Measurements from ENCODE around the gene RNU6-8. TPM values are rescaled to one million over a fixed set of nuclear protein-coding genes. Genes with fewer than 3 reads are reported as not detected.

The RNU6-8 gene
- total RNA-seq, 4 donors from 2014 or later: not detected

DNA sequence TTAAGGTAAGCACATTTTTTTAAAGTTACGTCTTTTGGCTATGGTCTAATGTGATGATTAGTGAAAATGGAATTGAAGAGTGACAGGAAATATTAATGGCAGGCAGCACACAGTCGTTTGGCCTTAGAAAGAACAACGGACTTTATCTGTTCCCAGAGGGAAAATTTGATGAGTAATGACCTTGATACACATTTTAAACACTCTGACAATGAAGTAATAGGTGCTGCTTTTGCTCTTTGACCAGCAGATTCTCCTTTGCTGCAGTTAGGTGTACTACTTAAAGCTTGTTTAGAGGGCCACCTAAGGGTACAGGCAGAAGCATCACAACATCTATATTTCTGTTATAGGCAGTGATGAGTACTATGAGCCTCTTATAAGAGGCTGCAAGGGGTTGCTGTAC, 27.1 kb upstream of the RNU6-8 start:
- Histone ChIP-seq H3K4me1 (peaks cover 0 to 12% (median 11%) of the 10 kb centered on the region in 3 donors), H3K9me3 (no peaks in the 10 kb centered on the region), H3K27ac (no peak overlapping the region), H3K36me3 (no peaks in the 10 kb centered on the region), H3K27me3 (no peaks in the 10 kb centered on the region), H3K4me3 (no peak overlapping the region)
- WGBS, 2 donors: 14 to 25% methylated on average over 3 of the region's 3 CpGs
- TF ChIP-seq POLR2A (IDR thresholded peaks at IDR 0.05): no peak
- TF ChIP-seq, protein P1, sequence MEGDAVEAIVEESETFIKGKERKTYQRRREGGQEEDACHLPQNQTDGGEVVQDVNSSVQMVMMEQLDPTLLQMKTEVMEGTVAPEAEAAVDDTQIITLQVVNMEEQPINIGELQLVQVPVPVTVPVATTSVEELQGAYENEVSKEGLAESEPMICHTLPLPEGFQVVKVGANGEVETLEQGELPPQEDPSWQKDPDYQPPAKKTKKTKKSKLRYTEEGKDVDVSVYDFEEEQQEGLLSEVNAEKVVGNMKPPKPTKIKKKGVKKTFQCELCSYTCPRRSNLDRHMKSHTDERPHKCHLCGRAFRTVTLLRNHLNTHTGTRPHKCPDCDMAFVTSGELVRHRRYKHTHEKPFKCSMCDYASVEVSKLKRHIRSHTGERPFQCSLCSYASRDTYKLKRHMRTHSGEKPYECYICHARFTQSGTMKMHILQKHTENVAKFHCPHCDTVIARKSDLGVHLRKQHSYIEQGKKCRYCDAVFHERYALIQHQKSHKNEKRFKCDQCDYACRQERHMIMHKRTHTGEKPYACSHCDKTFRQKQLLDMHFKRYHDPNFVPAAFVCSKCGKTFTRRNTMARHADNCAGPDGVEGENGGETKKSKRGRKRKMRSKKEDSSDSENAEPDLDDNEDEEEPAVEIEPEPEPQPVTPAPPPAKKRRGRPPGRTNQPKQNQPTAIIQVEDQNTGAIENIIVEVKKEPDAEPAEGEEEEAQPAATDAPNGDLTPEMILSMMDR (IDR thresholded peaks at IDR 0.05): no peak
- intact Hi-C loops (cut with DNase I): no loop called here
- no peak for DNase-seq

DNA sequence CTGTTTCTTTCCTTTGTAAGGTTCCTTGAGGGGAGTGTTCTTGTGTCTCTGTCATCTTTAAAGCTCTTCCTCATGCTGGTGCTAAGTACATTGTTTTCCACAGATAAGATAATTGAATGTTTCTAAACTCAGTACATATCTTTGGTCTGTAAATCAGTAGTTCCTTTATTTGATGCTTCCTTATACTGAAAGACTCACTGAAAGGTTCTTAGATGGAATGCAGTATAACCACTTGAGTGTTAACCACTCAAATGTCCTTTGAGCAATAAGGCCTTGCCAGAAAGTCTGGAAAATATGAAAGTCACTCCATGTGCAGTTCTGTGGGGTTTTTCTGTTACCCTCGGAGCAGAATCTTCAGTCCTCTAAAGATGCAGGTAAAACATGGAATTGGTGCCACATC, 23.0 kb upstream of the RNU6-8 start:
- 88 to 100% methylated on average over 1 of the region's 1 CpG for WGBS, 2 donors
- no peaks in the 10 kb centered on the region for H3K9me3 ChIP-seq
- H3K4me3 ChIP-seq: no peak overlapping the region
- intact Hi-C loops (cut with DNase I): no loop called here
- no peak for DNase-seq
- H3K27ac ChIP-seq: no peak overlapping the region
- TF ChIP-seq POLR2A (IDR thresholded peaks at IDR 0.05): no peak
- TF ChIP-seq, protein P1 (IDR thresholded peaks at IDR 0.05): no peak
- H3K4me1 ChIP-seq: peaks cover 0 to 13% (median 12%) of the 10 kb centered on the region in 3 donors
- H3K27me3 ChIP-seq: no peaks in the 10 kb centered on the region
- no peaks in the 10 kb centered on the region for H3K36me3 ChIP-seq

- no peaks in the 10 kb centered on the region for H3K9me3 ChIP-seq
- intact Hi-C loops (cut with DNase I): no loop called here
Measured at GRCh38 chr14:32225378-32225920, 22.4 kb upstream of the RNU6-8 start.

GRCh38 chr14:32224737-32225377, 21.8 kb upstream of the RNU6-8 start:
- no peak for DNase-seq
- TF ChIP-seq, protein P1 (IDR thresholded peaks at IDR 0.05): peak in 4 of 6 experiments; percentile 30 to 54 (median 40)
- no peak for TF ChIP-seq POLR2A (IDR thresholded peaks at IDR 0.05)
- Histone ChIP-seq H3K27me3 (no peaks in the 10 kb centered on the region), H3K27ac (no peak overlapping the region), H3K9me3 (no peaks in the 10 kb centered on the region), H3K4me1 (peaks cover 0 to 7% (median 4%) of the 10 kb centered on the region in 3 donors), H3K4me3 (no peak overlapping the region), H3K36me3 (no peaks in the 10 kb centered on the region)
- 29 to 31% methylated on average over 6 of the region's 6 CpGs for WGBS, 2 donors
- intact Hi-C loops (cut with DNase I): no loop called here

More at GRCh38 chr14:32225378-32225920, 22.4 kb upstream of the RNU6-8 start:
- H3K27me3 ChIP-seq: no peaks in the 10 kb centered on the region
- DNase-seq: no peak
- no peak overlapping the region for H3K4me3 ChIP-seq
- H3K4me1 ChIP-seq: peaks cover 0 to 12% (median 7%) of the 10 kb centered on the region in 3 donors
- H3K36me3 ChIP-seq: no peaks in the 10 kb centered on the region
- 31 to 70% methylated on average over 1 of the region's 1 CpG for WGBS, 2 donors
- H3K27ac ChIP-seq: no peak overlapping the region
- no peak for TF ChIP-seq POLR2A (IDR thresholded peaks at IDR 0.05)
- TF ChIP-seq, protein P1 (IDR thresholded peaks at IDR 0.05): no peak

DNA sequence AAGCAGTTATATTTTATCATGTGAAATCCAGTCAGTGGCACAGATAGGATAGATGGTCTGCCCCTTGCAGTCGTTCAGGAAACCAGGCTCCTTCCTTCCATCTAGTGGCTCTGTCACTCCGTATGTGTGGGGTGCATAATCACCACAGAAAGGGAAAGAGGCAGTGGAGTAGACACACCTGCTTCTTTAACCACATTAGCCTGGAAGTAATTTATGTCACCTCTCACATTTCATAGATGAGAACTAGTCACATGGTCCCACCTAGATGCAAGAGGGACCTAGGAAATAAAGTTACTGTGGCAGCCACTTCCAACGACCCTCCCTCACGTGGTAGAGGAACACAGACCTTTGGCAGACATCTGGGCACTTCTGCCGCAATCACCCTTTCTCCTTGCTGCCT, 14.2 kb upstream of the RNU6-8 start:
- DNase-seq: no peak
- H3K36me3 ChIP-seq: no peaks in the 10 kb centered on the region
- no peaks in the 10 kb centered on the region for H3K9me3 ChIP-seq
- H3K27me3 ChIP-seq: no peaks in the 10 kb centered on the region
- H3K4me1 ChIP-seq: no peaks in the 10 kb centered on the region
- 39 to 53% methylated on average over 5 of the region's 5 CpGs for WGBS, 2 donors
- intact Hi-C loops (cut with DNase I): no loop called here
- TF ChIP-seq POLR2A (IDR thresholded peaks at IDR 0.05): no peak
- TF ChIP-seq, protein P1 (IDR thresholded peaks at IDR 0.05): no peak
- no peak overlapping the region for H3K27ac ChIP-seq
- no peak overlapping the region for H3K4me3 ChIP-seq
